Hematopoietic multipotent progenitor cell treated with erythropoietin and hydrocortisone succinate and interleukin-3 and kit ligand, for 6 days (in vitro differentiated cells): Measurements from ENCODE around the gene ANKS1A.

Source experiments
- DNase-seq: peaks from one replicate; pipeline ENCODE4 v3.0.0-alpha.2; 2015

Gene ANKS1A

DNA sequence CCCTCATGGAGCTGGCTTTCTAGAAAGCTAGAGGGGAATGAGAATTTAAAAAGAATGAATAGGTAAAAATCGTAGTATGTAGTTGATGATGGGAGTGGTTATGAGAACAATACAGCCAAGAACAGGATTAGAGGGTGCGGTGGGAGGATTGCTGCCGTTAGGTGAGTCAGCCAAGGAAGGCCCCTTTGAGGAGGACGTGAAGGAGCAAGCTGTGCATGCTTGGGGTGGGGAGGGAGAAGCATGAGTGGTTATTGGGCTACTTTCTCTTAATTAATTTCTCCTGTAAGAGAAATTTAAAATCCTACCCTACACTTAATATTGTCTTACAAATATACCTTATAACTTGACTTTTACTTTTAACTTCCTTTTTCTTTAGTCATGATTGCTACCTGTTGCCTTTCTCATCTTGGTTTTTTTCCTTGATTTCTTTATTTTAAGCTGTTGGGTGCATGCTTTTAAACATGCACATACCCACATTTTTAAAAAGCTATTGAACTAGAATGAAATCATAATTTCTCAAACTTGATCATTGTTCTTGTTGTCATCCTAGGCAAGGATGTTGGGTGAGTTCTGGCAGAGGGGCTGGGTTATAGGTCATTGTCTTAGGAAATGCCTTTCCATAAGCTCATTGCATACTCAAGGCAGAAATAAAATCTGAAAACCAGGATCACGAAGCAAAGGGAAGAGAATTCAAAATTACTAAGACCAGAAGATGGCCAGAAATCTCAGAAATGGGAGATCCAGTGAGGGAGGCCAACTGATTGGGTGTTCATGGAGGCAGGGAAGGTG, 137.6 kb downstream of the ANKS1A start:
- DNase-seq: no peak

- no peak for DNase-seq
These were observed 138.8 kb downstream of the ANKS1A start for GRCh38 chr6:35027807-35028206.

GRCh38 chr6:35028781-35029769, 140.0 kb downstream of the ANKS1A start:
- DNase-seq: no peak

DNA sequence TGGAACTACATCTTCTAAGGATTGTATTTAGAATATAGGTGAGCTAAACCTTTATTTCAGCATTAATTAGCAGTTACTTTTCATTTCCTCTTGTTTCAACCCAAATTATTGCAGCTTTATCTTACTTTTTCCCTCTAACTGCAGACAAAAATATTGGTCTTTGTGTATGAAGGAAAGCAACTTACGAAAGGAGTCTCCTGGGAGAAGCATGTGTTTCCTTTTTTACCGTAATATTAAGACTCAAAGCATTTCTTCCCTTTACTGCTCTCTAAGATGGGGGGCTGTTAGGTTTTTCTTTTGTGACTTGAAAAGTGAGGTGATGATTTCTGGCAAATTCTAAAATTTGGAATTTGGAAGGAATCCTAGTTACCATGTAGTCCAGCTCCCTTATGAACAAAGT, 141.0 kb downstream of the ANKS1A start:
- DNase-seq: no peak

GRCh38 chr6:35031611-35032529, 142.8 kb downstream of the ANKS1A start:
- no peak for DNase-seq

DNA sequence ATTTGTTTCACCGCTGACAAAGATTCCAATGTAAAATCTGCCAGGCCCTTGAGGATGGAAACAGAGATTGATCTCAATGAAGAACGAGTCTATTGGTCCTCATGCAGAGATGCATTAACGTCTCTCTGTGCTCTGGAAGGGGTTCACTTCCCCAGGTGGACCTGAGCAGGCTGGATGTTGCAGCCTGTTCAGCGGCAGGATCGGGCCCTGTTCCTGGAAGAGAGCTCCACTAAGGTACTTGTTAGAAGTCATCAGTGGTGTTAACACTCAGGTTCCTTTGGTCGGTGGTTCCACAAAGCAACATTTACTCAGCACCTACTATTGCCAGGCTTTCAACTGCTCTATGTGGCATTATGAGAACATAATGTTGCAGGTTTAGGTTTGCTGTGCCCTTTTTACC, 144.6 kb downstream of the ANKS1A start:
- DNase-seq: no peak

DNA sequence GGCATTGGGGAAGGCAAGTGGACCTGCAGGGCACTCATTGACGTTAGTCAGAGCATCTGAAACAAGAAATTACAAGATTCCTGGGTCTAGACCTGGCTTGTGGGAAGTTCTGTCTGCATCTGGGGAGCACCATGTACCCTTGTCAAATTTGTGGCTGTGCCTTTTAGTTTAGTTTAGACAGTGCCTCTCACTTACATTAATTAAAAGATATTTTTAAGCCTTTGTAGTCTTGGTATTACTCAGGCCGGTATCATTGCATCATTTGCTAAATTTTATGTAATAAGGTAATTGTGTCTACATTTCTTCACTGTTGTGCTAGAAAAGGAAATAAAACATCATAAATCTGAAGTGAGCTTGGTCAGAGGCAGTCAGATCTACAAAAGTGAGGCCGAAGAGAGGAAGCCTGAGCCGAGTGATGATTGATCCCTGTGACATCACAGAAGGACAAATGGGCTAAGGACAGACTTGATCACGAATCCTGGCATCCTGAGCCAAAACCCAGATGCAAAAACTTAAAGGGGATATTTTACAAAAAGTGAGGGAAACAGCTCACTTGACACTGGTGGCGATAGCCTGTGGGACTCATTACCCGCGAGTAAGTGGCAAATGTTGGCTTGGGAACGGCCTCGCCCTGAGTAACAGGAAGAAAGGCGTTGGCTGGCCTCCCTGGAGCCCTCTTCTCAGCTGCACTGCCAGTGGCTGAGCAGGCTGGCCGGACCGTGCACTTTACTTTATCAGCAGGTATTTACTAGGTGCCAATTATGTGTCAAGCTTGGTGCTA, 145.5 kb downstream of the ANKS1A start:
- DNase-seq: no peak

DNA sequence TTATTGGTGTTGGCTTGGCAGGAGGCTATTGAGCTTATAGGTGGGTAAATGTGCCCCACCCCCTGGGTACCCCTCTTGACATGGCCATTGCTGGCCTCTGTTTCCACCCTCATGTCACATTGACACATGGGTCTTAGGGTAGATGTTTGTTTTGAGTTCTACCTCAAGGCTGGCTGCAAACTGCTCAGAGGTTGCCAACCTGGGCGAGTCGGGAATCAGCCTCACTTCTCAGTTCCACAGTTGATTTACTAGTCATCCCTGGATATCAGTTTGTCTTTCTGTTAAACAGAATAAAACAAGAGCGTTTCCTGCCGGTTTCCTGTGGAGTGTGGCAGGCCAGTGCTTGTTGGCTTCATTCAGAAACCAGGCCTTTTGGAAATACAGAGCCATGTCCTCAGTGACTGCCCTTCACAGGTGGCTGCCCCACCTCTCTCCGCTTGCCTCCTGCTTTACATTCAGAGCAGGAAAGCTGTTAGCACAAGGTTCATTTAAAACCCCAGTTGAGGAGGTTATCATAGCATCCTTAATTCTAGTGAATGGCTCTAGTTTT, 146.5 kb downstream of the ANKS1A start:
- no peak for DNase-seq

DNA sequence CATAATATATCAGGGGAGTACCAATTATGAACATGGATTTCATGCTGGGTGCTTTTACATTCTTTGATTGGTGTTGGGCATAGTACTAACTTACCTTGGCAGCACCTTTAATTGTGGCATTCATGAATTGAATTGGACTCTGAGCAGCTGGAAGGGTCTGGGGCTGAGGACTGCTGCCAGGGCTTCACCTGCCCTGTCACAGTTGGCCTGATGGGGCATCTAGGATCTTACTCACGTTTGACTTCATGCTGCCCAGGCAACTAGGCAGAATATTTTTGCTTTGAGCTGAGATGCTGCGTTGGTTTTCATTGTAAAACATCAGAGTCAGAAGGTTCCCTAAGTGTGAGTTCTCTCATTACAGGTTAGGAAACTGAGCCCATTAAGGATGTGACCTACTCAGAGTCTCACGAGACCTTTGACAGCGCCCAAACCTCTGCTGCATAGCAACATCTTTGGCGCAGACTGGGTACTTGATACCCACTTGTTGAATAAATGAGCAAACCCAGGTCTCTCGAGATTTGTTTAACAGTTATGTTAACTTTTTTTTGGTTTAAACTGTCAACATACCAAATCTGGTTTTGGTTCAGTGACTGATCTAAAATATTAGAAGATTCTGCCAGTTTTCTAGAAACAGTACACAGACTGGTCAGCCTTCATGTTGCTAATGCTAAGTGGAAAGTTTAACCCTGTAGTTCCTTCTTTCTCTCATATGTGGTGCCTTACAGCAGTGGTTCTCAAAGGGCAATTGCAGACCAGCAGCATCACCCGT, 147.2 kb downstream of the ANKS1A start:
- DNase-seq: no peak

DNA sequence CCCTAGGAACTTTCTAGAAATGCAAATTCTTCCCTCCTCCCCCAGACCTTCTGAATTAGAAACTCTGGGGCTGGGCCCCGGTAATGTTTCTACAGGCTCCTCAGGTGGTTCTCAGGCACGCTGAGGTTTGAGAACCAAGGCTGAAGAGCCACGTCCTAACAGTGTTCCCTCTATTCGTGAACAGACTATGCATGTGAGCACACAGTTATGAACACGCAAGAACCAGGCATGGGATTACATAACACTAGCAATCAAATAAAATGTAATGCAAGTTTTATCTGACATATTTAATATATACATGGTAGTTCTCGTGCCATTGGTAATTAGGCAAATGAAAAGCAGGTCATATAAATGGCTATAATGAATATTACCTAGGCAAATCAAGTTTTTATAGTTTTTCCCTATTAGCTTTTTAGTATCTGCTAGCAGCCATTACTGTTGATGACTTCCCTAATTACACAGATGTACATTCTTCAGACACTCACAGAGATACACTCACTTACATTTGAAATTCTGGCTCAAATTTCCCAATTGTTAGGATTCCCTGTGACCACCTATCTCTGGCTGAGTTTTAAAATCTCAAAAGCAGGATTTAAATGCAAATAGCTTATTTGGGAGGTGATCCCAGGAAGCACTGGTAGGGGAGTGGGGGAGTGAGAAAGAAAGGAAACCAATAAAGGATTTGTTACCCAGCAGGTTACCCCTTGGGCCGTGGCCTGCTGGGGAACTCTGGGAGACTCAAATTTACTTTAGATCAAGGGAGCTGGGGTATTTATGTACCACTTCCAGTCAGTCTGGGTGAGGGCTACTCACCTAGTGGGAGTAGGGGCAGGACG, 148.0 kb downstream of the ANKS1A start:
- no peak for DNase-seq

DNA sequence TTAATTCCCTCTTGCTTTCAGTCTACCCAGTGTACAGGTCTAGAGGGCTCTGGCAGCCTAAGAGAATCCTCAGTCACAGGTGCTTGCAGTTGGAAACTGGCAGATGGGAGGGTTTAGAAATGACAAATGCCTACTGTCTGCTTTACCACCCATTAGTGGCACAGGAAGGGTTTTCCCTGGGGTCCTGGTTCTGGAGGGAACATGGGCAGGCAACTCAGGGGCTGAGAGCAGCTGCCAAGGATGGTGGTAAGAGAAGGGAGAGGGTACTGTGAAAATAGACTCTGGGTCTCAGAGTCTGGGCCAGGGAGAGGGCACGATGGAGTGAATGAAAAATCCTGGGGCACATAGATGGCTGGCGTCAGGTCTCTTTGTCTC, 148.6 kb downstream of the ANKS1A start:
- DNase-seq: no peak

- DNase-seq: no peak
These were observed 149.0 kb downstream of the ANKS1A start for GRCh38 chr6:35038076-35038475.

DNA sequence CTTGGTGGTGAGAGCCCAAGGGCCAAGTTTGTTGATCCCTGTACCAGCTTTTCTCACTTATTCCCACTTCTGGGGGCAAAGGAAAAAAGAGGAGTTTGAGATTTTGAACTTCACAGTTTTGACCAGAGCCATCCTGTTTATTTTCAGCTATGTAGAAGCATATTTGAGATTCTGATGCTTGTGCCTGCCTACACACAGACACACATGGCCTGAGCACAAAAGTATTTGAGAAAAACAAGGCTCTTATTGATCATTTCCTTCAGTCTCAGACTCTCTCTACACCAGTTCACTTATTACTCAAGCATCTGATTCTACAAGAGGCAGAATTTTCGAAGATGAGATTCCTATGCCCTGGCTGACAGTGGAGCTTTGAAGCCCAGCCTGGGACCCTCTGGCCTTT, 151.3 kb downstream of the ANKS1A start:
- DNase-seq: no peak

DNA sequence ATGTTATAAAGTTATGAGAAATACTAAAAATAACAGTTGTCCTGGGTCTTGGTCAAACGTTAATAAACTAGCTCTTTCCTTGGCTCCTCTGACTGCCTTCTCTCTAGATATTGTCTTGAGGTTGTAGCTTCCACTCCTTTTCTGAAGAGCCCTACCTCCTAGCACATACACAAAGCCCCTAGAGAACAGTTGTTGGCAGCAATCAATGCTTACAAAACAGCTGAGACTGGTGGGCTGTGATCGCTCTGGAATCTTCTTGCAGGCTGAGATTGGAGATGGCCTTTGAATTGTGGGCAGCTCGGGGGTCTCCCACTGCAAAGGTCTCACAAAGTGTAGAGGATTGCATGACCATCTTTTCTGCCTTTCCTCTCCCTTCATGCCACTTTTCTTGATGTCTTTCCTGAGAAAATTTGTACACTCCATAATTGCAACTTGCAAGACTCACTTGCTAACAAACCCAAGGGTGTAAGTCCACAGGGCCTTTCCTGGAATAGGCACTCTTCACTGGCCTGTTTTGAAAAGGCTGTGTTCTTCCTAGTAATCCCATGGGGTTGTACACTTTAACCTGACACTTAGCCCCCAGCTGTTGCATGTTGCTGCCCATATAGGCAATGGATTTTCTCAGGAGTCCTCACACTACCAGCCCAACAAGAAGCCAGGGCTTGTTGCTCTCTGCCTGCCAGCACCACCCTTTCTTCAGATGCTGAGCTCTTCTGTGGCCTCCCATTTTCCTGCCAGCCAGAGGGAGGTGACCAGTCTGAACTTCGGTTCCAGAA, 152.2 kb downstream of the ANKS1A start:
- DNase-seq: no peak

DNA sequence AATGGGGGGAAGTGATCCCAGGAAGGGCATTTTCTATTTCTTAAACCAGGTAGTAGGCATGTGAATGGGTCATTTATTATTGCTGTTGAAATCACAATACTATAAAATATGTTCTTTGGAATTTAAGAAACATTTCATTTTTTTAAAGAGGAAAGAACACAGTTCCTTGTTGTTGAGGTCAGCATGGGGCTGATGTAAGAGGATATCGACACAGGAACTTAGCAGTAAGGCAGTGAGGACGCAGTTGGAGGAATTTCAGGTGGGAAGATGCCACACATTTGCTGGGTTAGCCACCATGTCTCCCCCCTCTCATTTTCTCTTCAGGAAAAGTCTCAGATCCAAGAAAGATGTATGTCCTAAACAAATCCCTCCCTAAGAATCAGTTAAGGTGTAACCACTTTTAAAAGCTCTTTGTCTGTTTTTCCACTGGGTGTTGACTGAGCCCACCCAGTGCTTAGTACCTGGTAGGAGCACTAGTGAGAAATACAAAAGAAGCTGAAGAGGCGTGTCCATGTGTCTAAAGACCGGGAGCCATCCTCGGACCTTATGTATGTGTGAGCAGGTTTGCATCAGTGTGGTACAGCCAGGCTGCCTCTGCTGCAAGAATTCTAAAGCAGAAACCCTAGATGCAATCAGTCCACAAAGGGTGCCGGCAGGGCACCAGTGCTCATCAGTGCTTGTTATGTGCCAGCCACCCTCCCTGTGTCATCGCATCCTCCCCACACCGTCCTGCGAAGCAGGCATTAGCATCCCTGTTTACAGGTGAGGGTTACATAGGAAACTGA, 153.2 kb downstream of the ANKS1A start:
- DNase-seq: no peak

- no peak for DNase-seq
These were observed 154.5 kb downstream of the ANKS1A start for GRCh38 chr6:35043381-35044130.

DNA sequence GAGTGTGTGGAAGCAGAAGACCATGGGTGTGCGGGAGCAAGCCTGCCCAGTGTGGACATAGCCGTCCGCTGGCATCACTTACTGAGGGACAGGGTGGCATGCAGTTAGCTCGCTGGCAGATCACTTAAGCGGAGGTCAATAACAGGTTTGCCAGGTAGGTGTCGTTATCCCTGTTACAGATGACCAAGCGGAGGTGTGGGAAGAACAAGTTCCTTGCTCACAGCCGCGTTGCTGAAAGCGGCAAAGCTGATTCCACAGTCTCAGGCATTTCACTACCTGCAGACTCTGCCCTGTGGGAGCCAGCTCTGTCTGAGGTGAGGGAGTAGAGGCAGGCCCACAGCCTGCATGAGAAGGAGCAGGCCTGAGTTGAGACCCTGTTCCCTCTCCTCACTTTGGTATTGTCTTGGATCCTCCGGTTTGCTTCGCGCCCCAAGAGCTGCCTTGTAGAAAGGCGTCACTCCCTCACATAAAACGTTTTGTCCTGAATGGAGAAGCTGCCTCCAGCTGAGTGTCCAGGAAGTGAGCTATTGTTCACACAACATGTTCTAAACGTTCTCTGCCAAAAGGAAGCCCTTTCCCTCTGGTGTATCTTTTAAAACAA, 155.2 kb downstream of the ANKS1A start:
- DNase-seq: peak; percentile 46
